Globus pallidus (tissue), 1 donor: Measurements from ENCODE around the gene CACHD1.

ENCODE experiments used
- DNase-seq: peaks from one replicate; pipeline ENCODE4 v3.0.0-alpha.2; 2015; ENCODE audit warnings: low spot score

The CACHD1 gene

GRCh38 chr1:64550510-64550909, 80.6 kb downstream of the CACHD1 start:
- DNase-seq: no peak

DNA sequence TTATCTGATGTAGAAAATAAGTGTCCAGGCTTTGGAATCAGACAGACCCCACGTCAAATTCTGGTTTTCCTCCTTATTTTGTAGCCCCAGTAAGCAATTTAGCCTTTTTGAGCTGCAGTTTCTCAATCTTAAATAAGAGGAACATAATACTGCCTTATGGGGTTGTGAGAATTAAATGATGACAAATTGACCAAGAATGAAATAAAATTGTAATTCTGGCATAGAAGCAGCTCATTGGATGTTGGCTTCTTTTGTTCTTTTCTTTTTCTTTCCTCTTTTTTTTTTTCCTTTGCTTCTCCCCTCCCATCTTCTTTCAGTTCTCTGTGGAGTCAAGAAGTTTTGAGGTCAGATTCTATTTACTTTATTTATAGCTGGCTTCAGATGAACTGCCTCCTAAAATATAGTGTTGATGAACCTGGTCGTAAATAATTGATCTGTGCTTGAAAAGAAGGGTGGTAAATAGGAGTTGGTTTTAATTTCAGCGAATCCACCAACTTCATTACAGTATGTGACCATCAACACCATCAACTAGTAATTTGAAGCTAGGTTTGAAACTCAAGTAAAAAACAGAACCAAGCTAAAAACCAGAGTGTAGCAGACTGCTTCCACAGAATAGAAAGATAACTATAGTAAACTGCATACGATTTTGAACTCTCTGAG, 81.1 kb downstream of the CACHD1 start:
- no peak for DNase-seq

- no peak for DNase-seq
Measured at GRCh38 chr1:64553285-64553684, 83.4 kb downstream of the CACHD1 start.

DNA sequence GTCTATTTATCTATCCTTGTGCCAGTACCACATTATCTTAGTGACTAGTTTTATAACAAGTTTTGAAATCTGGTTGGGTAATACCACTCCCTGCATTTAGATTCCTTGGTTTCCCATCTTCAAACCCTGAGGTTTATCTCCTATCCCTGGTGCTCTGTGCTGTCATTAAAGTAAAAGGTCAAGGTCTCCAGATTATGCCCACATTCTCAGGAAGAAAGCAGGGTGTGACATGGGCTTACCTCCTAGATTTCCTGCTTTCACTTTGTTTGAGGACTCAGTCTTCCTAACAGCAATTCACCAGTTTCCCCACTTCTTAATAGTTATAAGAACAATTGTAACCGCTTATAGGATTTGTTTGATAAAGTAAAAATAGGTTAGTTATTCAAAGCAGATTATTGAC, 86.0 kb downstream of the CACHD1 start:
- DNase-seq: no peak

DNA sequence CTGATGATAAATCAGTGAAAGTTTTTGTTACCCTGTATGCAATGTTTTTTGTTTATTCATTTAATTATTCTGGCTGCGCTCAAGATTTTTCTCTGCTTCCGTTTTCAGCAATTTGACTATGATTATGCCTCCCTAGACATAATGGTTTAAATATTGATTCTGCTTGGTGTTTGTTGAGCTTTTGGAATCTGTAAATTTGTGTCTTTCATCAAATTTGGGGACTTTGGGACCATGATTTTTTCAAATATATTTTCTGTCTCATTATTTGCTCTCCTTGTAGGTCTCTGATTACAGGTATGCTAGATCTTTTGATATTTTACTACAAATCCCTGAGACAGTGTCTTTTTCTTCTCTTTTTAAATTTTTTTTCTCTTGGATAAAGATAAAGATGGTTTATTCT, 92.1 kb downstream of the CACHD1 start:
- no peak for DNase-seq

DNA sequence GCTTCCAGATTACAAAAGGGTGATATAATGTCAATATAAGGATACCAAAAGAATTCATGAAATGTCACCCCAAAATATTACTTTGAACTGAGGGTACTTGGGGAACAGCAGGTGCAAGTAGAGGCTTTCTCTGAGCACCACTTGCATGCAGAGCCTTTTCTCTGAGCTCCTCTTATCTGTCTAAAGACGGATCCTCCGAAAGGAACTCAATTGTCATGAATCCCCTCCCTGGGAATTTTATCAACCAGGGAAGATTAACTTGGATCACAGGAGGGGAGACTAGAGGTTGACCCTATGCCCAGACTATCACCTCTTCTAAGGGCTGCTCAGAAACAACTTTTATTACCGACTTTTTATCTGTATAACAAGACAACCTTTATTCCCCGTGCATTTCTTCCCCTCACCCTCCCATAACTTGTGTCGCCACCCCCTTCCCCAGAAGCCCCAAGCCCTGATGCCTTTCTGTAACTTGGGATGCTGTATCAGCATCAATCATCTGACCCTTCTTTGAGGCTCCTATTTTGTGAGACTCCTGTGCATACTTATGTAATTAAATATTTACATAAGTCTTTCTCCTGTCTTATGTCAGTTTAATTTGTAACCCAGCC, 94.1 kb downstream of the CACHD1 start:
- no peak for DNase-seq

DNA sequence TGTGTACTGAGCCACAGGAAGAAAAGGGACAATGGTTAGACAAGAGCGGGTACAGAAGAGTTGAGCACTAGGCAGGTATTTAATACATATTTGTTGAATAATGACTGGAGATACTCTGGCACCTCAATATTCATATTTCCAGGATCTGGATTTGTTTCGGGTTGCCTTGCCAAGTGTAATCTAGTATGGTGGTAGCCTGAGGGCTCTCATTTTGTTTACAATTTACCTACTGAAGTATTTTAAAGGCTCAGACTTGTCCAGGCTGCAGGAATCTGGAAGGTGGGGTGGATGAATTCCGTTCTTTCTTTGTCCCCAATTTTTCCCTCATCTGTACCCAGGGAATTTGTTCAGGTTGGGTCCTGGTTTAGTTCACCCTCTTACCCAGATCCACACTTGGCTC, 95.0 kb downstream of the CACHD1 start:
- DNase-seq: no peak

- no peak for DNase-seq
Measured at GRCh38 chr1:64567426-64568170, 97.7 kb downstream of the CACHD1 start.

GRCh38 chr1:64568171-64568450, 98.2 kb downstream of the CACHD1 start:
- DNase-seq: no peak

GRCh38 chr1:64569411-64569810, 99.5 kb downstream of the CACHD1 start:
- DNase-seq: no peak

GRCh38 chr1:64570267-64570855, 100.4 kb downstream of the CACHD1 start:
- DNase-seq: no peak

DNA sequence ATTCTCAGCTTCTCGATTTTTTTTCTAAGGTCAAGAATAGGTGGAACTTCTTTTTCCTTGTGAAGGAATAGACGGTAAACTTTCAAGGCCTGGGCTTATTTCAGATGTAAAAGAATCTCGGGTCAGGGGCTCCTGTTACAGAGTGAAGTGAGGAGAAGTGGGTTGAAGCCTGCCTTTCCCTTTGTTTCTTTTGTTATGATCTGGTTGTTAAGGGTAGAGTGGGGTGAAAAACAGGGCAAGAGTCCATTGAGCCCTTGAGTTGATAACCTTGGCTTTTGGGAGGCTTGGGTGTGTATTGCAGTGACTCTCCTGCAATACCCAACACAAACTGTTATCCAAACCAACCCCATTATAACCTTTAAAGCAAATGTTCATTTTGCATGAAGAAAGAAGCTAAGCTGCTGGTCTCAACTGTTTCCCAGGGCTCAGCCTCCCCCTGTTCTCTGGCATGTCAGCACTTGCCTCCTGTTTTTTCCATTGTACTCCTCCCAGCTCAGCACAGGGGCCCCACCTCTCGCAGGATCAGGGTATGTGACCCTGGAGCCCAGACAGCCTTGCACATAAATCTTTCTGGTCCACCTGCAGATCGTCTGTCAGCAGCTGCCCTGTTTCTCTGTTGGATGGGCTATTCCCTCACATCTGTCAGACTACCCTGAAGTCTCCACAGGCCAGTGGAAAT, 102.4 kb downstream of the CACHD1 start:
- DNase-seq: no peak

DNA sequence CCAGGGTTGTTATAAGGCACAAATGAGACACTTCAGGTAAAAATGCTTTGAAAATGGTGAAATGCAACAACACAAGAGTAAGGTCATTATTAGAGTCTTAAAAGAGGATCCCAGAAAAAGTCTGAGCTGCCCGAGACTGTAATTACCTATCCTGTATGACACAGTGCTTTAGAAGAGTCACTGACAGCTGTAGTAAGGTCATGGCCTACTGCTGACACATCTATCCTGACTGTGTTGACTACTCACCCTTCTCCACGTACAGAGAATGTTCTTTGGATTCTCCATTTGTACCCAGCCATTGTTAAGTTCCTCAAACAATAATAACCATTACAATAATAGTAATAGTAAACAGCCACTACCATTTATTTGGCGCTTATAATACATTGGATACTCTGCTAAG, 104.4 kb downstream of the CACHD1 start:
- DNase-seq: no peak

- no peak for DNase-seq
Measured at GRCh38 chr1:64575881-64576676, 106.2 kb downstream of the CACHD1 start.

- DNase-seq: no peak
Measured at GRCh38 chr1:64578270-64578973, 108.5 kb downstream of the CACHD1 start.

GRCh38 chr1:64579767-64580166, 109.8 kb downstream of the CACHD1 start:
- DNase-seq: no peak

- DNase-seq: no peak
Measured at GRCh38 chr1:64581135-64581842, 111.4 kb downstream of the CACHD1 start.

- no peak for DNase-seq
Measured at GRCh38 chr1:64581843-64582185, 111.9 kb downstream of the CACHD1 start.

DNA sequence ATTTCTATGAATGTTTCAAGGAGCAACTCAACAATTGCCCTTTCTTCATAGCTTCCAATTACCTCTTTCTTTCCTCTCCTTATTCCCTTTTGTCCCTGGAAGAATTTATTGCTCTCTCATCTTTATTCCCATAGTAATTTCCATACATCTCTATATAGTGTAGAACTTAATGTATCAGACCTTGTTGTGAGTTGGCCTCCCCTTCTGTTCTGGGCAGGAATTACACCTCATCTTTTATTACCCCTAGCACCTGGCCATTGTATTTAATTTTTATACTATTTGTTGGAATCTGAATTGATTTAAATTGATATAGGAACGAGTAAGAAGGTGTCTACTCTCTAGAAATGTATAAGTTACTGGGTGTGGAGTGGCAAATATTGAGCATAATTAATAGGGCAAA, 114.5 kb downstream of the CACHD1 start:
- DNase-seq: no peak

GRCh38 chr1:64588876-64589275, 118.9 kb downstream of the CACHD1 start:
- DNase-seq: no peak

DNA sequence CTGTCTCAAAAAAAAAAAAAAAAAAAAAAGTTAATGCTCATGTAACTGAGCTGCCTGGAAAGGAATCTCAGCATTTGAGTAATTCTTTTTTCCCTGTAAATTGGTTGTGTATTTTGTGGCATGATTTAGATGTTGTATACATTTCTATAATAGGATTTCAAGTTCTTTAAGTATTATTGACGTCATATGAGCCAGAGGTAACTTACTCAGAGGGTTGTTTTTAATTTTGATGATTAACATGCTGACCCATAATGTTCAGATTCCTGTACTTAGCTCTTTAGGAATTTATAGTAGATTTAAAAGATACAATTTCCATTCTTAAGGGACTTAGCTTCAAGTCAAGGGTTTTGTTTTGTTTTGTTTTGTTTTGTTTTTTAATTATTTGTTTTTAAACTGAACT, 120.4 kb downstream of the CACHD1 start:
- DNase-seq: no peak
